Astrocyte of the spinal cord (primary cell): ENCODE results near the gene COQ10A.
A peak's percentile ranks its signal among the peaks of the same experiment; 100 is the strongest.

Experiments
- DNase-seq: peaks from one replicate; pipeline ENCODE4 v3.0.0; 2011; ENCODE audit warnings: low read depth, low spot score
- H3K4me3 ChIP-seq: 2 replicates; pipeline ENCODE4 v1.5.1; 2011; ENCODE audit warnings: low read depth, mild to moderate bottlenecking, low read length, moderate library complexity
- in situ Hi-C: cut with HindIII; loops from 2 replicates; pipeline ENCODE4 v1.10.0; 2017; ENCODE audit warnings: low sequenced_read_pairs
- TF ChIP-seq, protein P1 (sequence below): IDR thresholded peaks from 2 replicates; pipeline ENCODE4 v1.5.1; 2012; ENCODE audit warnings: low read depth, mild to moderate bottlenecking, low read length, inconsistent platforms

COQ10A gene

GRCh38 chr12:56311003-56311402 is 44.3 kb downstream of the COQ10A start:
- DNase-seq = no peak
- in situ Hi-C loops = no loop called here
- TF ChIP-seq, protein P1, sequence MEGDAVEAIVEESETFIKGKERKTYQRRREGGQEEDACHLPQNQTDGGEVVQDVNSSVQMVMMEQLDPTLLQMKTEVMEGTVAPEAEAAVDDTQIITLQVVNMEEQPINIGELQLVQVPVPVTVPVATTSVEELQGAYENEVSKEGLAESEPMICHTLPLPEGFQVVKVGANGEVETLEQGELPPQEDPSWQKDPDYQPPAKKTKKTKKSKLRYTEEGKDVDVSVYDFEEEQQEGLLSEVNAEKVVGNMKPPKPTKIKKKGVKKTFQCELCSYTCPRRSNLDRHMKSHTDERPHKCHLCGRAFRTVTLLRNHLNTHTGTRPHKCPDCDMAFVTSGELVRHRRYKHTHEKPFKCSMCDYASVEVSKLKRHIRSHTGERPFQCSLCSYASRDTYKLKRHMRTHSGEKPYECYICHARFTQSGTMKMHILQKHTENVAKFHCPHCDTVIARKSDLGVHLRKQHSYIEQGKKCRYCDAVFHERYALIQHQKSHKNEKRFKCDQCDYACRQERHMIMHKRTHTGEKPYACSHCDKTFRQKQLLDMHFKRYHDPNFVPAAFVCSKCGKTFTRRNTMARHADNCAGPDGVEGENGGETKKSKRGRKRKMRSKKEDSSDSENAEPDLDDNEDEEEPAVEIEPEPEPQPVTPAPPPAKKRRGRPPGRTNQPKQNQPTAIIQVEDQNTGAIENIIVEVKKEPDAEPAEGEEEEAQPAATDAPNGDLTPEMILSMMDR = no peak

GRCh38 chr12:56315249-56315621 is 48.5 kb downstream of the COQ10A start:
- DNase-seq = peak; percentile 10
- TF ChIP-seq, protein P1 = no peak
- in situ Hi-C loops = no loop called here
- peak overlapping the region; percentile 84 for H3K4me3 ChIP-seq

More at GRCh38 chr12:56311003-56311402, 44.3 kb downstream of the COQ10A start:
- no peak overlapping the region for H3K4me3 ChIP-seq

DNA sequence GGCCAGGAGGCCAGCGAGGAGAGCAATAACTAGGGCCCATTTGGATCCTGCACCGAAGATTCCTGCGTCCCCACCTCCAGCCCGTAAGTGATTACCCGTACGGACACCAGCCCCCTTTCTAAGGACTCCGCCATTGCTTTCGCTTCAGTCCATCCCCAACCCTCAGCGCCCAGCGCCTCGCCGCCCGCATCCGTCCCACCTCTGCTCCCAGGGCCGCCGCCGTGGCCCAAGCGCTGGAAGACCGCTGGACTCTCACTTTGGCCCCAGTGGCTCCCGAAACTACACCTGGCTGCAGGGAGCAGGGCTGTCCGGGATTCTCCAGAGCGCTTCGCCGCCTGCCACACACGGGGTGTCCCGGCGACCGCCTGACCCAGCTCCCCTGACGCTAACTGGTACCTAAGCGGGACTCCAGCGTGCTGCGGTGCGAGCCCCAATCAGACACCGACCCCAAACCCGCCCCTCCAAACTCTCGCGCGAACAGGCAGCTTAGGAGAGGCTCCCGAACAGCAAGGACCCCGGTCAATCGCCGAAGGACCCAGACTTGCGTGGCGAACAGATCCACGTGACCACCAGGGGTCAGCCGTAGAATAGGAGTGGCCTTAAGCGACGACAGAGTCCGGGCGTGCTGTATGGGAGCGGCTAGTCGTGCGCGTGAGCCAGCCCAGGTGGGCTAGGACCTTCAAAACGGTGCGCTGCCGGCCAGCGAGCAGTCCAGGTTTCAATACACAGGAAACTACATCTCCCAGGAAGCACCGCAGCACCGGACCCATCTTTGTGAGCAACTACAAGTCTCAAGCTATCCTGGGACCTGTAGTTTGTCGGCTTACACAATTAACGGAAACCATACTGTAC is 49.1 kb downstream of the COQ10A start, which contains the start of gene CNPY2:
Gene CNPY2 (minus strand): TSS at position 367 of the 852 bp plus-strand sequence. CDS start 771 bp downstream, outside the sequence.
- TF ChIP-seq, protein P1 = no peak
- DNase-seq = peak; percentile 98
- in situ Hi-C loops = no loop called here
- H3K4me3 ChIP-seq = peak within 1 kb of the TSS; percentile 84

- in situ Hi-C loops = no loop called here
- no peak overlapping the region for H3K4me3 ChIP-seq
- no peak for DNase-seq
- TF ChIP-seq, protein P1 = no peak
Observed at GRCh38 chr12:56317675-56318074, 50.9 kb downstream of the COQ10A start.
